ENCODE measurements around the gene MTMR12. TPM values are rescaled to one million over a fixed set of nuclear protein-coding genes. Genes with fewer than 3 reads are reported as not detected.

Gene MTMR12
- total and polyA plus RNA-seq, 2 donors (not counting 3 experiments of a cell fraction or from before 2014, with no cell fraction given) = 18.2 to 38.6 TPM

- no peaks in the 10 kb centered on the region for H3K9me1 ChIP-seq (replicated peaks; ENCODE audit: control insufficient read depth, extremely low read depth, insufficient read depth, low read length)
- H3K27me3 ChIP-seq (ENCODE audit: control insufficient read depth in 2 of 2, insufficient read depth in 2 of 2, low read length in 2 of 2) = no peaks in the 10 kb centered on the region
- H3K9me3 ChIP-seq (replicated peaks; ENCODE audit: control insufficient read depth, insufficient read depth, low read length) = no peaks in the 10 kb centered on the region
- H3K36me3 ChIP-seq (ENCODE audit: control insufficient read depth in 2 of 2, extremely low read depth in 1 of 2, insufficient read depth in 2 of 2, low read length in 2 of 2) = peaks cover 12 to 31% of the 10 kb centered on the region in 2 experiments
- no peak overlapping the region for H3K4me2 ChIP-seq (ENCODE audit: insufficient read depth, low read length)
- no peaks in the 10 kb centered on the region for H4K20me1 ChIP-seq (replicated peaks; ENCODE audit: control insufficient read depth, extremely low read depth, insufficient read depth, low read length)
- no peak for DNase-seq (ENCODE audit: low read depth, low spot score)
- POLR2A ChIA-PET = interaction anchor here (0.5 kb wide), 1 partner anchor 19 kb away, joined by 4 read pairs; no protein-coding TSS in a partner anchor
- BruUV-seq (replicated peaks) = no TSS peak
- H3K4me1 ChIP-seq (ENCODE audit: control insufficient read depth, extremely low read depth, insufficient read depth, low read length) = peaks cover 3% of the 10 kb centered on the region
- no peak for TF ChIP-seq MYC (IDR thresholded peaks at IDR 0.05; ENCODE audit: low read depth, low read length)
- TF ChIP-seq, protein P1, sequence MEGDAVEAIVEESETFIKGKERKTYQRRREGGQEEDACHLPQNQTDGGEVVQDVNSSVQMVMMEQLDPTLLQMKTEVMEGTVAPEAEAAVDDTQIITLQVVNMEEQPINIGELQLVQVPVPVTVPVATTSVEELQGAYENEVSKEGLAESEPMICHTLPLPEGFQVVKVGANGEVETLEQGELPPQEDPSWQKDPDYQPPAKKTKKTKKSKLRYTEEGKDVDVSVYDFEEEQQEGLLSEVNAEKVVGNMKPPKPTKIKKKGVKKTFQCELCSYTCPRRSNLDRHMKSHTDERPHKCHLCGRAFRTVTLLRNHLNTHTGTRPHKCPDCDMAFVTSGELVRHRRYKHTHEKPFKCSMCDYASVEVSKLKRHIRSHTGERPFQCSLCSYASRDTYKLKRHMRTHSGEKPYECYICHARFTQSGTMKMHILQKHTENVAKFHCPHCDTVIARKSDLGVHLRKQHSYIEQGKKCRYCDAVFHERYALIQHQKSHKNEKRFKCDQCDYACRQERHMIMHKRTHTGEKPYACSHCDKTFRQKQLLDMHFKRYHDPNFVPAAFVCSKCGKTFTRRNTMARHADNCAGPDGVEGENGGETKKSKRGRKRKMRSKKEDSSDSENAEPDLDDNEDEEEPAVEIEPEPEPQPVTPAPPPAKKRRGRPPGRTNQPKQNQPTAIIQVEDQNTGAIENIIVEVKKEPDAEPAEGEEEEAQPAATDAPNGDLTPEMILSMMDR (IDR thresholded peaks at IDR 0.05; ENCODE audit: extremely low read depth in 1 of 2, insufficient read depth in 1 of 2, low read depth in 1 of 2, low read length in 2 of 2) = no peak
- no peak for TF ChIP-seq FOS (IDR thresholded peaks at IDR 0.05; ENCODE audit: borderline replicate concordance, insufficient read depth, low read length)
- TF ChIP-seq GATA2 (IDR thresholded peaks at IDR 0.05; ENCODE audit: insufficient read depth, insufficient read length, low read depth, low read length) = no peak
- TF ChIP-seq POLR2A (IDR thresholded peaks at IDR 0.05; ENCODE audit: low read depth, low read length) = no peak
- TF ChIP-seq, protein P2, sequence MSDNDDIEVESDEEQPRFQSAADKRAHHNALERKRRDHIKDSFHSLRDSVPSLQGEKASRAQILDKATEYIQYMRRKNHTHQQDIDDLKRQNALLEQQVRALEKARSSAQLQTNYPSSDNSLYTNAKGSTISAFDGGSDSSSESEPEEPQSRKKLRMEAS (IDR thresholded peaks at IDR 0.05; ENCODE audit: insufficient read depth, insufficient read length) = no peak
- no peak for TF ChIP-seq POLR2AphosphoS5 (IDR thresholded peaks at IDR 0.05; ENCODE audit: insufficient read depth, low read depth, low read length)
- TF ChIP-seq EZH2 (IDR thresholded peaks at IDR 0.05; ENCODE audit: borderline replicate concordance, low read depth, low read length, severe bottlenecking) = no peak
- no peak for TF ChIP-seq JUN (IDR thresholded peaks at IDR 0.05; ENCODE audit: borderline replicate concordance, insufficient read depth, insufficient read length, low read depth)
- no peak overlapping the region for H2AFZ ChIP-seq (ENCODE audit: low read depth, low read length)
- H3K79me2 ChIP-seq (ENCODE audit: control insufficient read depth, insufficient read depth, low read length) = no peaks in the 10 kb centered on the region
- intact Hi-C loops (cut with micrococcal nuclease) (no loop called here), dilution Hi-C loops (cut with MboI; ENCODE audit: extremely low pct_ligation_motif_present, low sequenced_read_pairs) (no loop called here)
- H3K9ac ChIP-seq (replicated peaks; ENCODE audit: extremely low read depth, insufficient read depth, low read length) = no peak overlapping the region
- CTCF ChIA-PET = interaction anchor here (0.8 to 1.3 kb wide), 3 partner anchors 16 to 69 kb away, joined by 3 to 5 read pairs (median 3); no protein-coding TSS in a partner anchor
- H3K4me3 ChIP-seq (replicated peaks in 1 of 3; ENCODE audit: insufficient read depth in 1 of 3, low read depth in 1 of 3, low read length in 3 of 3) = no peak overlapping the region
- no peak overlapping the region for H3K27ac ChIP-seq (ENCODE audit: insufficient read depth, low read depth, low read length)
- no peak for FAIRE-seq
Measured at GRCh38 chr5:32259033-32259432, 53.7 kb downstream of the MTMR12 start.
